NCI-H187 (cell line): Measurements from ENCODE around the gene TRPV4.

Experiments
- DNase-seq, 2 experiments: peaks; one replicate each; lab custom pipeline; 2025; lab: John Stamatoyannopoulos, UW

The TRPV4 gene

DNA sequence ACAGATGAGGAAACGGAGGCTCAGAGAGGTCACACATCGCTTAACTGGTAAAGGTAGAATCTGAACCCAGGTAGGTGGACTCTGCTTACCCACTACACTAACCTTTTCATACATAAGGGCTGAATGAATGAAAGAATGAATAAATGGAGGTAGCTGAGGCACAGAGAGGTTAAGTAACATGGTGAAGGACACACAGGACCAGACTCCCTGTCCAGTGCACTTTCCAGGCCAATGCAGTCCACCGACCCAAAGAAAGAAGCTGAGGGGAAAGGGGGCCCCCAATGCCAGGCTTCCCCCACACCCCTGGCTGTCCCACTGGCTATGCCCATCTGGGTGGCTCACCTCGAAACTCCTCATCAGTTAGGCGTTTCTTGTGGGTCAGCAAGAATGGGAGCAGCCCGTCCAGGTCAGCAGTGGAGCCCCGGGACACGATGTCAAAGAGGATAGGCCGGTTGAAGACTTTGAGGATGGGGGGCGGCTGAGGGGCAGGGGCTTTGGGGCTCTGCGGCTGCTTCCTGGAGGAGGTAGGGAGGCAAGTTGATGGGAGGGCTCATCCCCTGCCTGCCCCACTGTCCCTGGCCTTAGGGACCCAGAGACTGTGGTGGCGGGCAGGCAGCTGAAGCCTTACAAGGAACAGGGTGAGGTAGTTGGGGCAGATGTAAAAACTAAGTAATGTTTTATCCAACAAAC, 25.1 kb downstream of the TRPV4 start:
- DNase-seq = no peak

- DNase-seq = peak in 1 of 2 experiments; percentile 18
These were observed 28.1 kb downstream of the TRPV4 start for GRCh38 chr12:109804820-109805761.

- no peak for DNase-seq
These were observed 29.5 kb downstream of the TRPV4 start for GRCh38 chr12:109803678-109804077.

DNA sequence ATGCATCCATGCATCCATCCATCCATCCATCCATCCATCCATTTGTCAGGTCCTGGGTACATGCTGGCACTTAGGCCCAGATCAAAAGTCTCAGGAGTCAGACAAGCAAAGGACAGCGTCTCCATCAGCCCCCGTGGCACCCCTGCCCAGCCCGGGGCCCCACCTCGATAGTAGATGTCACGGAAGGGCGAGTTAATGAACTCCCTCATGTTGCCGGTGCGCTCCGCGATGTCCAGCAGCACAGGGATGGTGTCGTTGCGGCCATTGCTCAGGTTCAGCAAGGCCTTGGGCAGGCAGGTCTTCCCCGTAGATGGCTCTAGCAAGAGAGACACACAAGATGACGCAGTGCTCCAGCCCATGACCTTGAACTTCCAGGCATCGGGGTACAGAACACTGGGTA, 30.4 kb downstream of the TRPV4 start:
- no peak for DNase-seq

GRCh38 chr12:109800536-109800935, 32.7 kb downstream of the TRPV4 start:
- DNase-seq = no peak

- no peak for DNase-seq
These were observed 34.5 kb downstream of the TRPV4 start for GRCh38 chr12:109798691-109799090.

GRCh38 chr12:109797905-109798669, 35.1 kb downstream of the TRPV4 start:
- DNase-seq = no peak

DNA sequence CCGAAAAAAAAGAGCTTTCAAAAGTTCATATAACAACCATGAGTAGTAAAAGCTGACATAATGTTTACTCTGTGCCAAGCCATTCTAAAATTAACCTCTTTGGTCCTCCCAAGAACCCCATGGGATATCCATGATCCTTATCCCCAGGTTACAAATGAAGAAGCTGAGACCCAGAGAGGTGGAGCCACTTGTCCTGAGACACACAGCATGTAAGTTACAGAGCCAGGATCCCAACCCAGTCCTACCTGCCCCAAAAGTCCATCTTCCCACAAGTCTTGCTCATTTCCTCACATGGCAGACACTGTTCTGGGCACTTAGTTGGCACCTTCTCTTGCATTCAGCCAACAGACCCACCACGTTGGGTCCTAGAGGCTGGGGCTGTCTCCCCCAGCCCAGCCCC, 37.1 kb downstream of the TRPV4 start:
- no peak for DNase-seq

GRCh38 chr12:109795023-109795422, 38.2 kb downstream of the TRPV4 start:
- DNase-seq = no peak

DNA sequence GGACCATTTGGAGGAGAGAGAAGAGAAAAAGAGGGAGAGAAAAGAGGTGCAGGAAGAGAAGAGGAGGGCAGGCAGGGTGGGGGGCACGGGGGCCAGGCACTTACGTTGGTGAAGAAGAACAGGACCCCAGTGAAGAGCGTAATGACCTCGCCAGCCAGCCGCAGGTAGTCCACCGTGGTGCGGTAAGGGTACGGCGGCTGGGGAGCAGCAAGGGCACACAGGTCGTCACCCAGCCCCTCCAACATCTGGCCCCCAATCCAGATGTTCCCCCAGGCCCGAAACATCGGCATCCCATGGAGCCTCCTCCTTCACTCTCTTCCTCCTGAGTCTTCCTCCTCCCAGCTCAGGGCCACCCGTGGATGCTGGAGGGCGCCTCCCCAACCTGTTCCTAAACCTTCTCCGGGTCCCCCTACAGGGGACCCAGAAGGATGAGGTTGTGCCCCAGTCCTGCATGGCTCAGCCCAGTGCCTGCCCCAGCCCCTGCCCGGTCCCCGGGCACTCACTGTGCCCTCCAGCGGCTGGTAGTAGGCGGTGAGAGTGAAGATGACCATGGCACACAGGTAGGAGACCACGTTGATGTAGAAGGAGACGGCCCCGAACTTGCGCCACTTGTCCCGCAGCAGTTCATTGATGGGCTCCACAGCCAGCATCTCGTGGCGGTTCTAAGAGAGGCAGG, 39.2 kb downstream of the TRPV4 start:
- DNase-seq = no peak

DNA sequence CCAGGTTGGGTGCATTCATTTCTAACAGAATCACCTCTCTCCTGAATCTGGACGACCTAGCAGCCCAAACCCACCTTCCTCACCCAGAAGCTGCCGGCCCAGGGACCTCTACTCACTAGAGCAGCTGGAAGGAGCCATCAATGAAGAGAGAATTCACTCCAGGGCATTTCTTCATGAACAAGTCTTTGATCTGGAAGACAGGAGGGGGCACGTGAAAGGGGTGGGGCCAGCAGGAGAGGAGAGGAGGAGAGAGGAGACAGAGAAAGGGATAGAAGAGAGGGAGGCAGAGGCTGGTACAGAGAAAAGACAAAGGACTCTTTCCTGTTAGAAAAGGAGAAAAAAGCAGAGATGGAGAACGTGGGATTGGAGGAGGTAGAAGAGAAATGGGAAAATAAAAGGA, 39.8 kb downstream of the TRPV4 start:
- DNase-seq = no peak

DNA sequence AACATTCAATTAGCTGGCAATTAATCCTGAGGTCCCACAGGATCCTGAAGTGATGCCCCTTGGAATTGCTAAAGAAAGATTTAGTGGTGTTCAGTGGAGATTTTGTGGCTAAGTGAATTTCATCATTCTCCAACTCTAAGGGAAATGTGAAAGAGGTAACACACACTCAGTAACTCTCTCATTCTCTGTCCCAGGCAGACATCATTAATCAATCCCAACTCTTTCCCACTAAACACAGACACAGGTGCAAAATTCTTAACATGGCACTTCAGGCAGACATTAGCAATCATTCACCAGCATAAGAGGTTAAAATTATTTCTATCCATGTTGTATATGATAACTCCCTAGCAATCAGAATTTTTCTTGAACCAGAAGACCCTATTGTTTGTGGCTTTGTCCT, 40.2 kb downstream of the TRPV4 start:
- no peak for DNase-seq

DNA sequence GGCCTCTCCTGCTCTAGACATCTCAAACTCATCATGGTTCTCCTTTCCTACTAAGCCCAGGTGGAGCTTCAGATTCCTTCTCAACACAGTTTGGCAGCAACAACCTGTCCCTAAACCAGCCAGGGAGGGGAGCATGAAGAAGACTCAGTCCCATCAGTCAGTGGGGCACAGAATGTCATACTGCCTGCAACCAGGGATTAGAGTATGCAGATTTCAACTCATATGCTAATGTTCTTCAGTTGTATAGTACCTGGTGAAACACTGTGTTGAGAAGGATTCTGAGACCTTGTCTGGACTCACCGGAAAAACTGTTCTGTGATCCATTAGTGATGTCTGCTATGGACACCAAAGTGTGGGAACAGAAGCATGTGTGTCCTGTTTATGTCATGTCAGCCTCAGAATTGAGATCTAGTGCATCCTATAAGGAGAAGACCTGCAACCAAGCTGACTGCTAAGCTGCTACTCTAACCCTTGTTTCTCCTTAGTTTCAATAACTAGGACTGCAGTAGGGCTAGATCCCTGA, 43.6 kb downstream of the TRPV4 start:
- no peak for DNase-seq

GRCh38 chr12:109786799-109787198, 46.4 kb downstream of the TRPV4 start:
- no peak for DNase-seq

- no peak for DNase-seq
These were observed 47.3 kb downstream of the TRPV4 start for GRCh38 chr12:109785854-109786253.

DNA sequence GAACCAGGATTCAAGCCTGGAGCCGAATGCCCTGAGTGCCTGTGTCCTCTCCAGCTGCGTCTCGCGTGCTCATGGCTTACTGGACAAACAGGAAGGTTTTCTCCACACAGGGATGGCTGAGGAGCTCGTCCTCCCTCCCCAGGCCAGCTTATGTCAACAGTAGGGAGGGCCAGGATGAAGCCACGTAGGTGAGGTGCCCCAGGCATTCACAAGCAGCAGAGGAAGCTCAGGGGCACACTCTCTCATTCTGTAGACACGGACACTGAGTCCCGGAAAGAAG, 49.3 kb downstream of the TRPV4 start:
- DNase-seq = no peak

DNA sequence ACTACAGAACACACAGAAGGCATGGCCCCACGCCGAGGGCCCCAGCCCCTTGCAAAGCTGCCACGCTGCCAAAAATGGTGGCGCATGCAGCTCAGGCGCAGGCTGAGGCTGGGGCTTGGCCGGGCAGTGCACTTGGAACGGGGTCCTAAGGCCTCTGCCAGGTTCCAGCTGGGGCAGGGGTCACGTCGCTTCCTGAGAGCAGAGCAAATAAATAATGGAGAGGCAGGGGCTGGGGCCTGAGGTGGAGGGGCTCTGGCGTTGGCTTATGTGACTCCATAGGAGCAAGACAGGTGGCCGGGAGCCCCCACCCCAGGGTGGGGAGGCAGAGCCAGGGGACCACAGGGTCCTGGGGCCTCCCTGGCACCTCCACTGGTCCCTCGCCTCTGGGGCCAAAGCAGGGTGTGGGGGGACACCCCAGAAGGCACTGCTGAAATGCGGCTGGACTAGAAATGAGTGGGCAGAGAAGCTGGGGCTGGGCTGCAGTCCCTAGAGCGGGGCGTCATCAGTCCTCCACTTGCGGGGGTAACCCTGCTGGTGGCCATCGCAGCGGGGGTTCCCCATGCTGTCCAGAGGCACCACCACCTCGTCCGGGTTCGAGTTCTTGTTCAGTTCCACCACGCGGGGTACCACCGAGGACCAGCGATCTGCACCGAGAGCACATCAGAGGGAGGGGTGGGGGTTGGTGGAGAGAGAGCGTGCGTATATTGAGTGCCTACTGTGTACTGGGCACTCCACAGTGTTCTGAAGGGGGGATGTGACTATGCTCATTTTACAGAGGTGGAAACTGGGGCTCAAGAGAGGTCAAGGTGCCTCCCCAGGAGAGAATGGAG, 49.8 kb downstream of the TRPV4 start:
- DNase-seq = no peak

DNA sequence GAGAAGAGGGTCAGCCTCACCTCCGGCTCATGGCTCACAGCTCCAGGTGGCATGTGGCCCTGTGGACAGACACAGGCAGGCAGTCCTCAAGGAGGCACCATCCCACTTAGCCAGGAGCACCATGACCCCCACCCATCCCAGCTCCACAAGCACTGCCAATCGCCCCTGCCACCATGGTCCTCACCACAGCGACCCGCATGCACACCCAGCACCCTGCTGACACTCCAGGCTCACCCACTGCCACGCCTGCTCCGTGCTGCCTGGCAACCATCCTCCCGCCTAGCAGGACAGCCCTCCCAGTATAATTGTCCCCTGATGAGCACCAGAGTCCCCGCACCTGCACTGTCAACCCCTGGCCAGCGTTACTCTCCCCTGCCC, 50.9 kb downstream of the TRPV4 start:
- no peak for DNase-seq

DNA sequence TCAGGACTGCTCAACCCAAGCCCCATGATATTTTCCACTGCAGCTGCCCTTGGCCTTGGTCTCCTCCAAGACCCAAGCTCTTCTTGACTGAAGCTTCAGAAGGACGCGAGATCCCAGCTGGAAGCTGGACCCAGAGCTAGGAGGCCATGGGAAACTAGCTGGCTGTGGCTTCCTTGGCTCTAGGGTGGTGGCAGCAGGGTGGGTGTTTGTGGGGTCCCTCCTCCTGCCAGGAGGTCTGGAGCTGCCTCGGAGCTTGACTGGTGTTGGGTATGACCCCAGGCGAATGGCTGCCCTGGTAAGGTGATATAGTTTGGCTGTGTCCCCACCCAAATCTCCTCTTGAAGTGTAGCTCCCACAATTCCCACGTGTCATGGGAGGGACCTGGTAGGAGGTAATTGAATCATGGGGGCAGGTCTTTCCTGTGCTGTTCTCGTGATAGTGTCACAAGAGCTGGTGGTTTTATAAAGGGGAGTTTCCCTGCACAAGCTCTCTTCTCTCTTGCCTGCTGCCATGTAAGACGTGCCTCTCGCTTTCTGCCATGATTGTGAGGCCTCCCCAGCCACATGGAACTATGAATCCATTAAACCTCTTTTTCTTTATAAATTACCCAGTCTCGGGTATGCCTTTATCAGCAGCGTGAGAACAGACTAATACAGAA, 51.4 kb downstream of the TRPV4 start:
- DNase-seq = no peak

DNA sequence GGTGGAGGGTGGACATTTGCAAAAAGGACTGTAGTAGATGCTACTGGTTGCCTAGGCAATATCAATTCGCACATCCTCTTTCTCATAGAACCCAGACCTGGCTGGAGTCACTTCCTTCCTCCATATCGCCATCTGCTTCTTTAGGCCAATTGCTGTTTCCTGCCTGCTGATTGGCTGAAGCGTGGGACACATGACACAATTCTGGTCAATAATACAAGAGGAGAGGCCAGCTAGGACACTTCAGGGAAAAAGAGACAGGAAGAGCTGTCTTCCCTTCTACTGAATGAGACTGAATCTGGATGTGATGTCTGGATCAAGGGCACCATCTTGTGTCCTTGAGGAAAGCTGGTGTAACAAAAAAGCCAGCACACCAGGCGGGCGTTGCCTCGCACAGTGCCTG, 53.8 kb downstream of the TRPV4 start:
- no peak for DNase-seq

DNA sequence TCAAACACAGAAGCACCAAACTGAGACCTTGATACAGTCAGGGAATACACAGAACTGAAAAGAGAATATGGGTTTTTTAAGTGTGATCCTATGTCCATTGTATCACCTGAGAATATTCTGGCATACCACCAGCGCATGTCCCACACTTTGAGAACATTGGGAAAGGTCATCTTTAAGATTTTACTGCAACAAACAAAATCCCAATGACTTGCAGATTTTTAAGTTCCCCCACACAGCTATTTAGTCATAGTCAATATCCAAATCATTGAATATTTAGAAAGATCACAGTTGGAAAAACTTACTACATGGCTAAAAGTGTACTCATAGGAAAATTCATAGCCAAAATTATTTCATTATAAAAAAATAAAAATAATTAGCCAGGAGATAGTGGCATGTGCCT, 54.5 kb downstream of the TRPV4 start:
- DNase-seq = no peak
